Measurements from ENCODE around the gene DIP2C. TPM values are rescaled to one million over a fixed set of nuclear protein-coding genes. Genes with fewer than 3 reads are reported as not detected.
A peak's percentile ranks its signal among the peaks of the same experiment; 100 is the strongest.
"Not testable (repeated sequence)": the region's sequence is repeated elsewhere in the genome, so short reads cannot be mapped to it uniquely, and the experiment has no call there.

The DIP2C gene
- total RNA-seq, 1 donor from 2014 or later: 23.1 TPM

DNA sequence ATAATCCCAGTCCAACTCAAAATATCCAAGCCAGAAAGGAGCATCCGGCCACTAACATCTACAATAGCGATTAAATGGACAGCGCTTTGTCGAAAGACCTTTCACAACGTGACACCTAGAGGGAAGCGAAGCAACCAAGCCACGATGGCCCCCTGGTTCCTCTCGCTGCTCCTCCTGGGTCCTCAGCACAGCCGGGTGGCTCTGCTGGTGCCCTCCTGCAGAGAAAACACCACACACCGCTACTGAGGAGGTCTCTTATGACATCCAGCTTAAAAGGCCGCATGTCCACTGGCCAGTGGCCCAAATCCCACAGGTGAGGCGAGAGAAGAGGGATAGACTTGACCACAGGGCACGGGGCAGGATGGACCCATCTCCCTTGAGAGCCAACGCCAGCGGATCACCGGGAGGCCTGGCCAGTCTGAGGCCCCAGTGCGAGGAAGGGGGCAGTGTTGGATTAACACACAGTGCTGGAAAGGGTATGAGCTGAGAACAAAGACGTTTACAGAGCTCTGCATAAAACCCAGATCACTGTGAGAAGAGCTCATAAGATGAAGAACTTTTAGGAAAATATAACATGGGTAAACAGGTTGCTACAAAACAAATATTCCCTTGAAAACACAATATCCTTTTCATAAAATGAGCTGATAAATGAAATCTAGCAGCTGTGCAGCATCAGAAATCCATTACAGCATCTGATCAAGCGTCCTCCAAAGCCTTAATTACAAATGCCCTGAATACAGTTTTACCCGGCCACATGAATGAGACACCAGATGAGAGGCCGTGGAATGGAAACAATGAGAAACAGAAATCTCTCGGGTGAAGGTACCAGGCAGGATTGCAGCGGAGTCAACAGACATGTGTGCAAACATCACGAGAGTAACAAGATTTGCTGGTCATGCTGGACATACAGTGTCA, 236.7 kb downstream of the DIP2C start:
- H3K4me1 Mint-ChIP-seq (ENCODE audit: unreplicated experiment): peaks cover 30% of the 10 kb centered on the region
- no peak for DNase-seq (ENCODE audit: extremely low spot score, unreplicated experiment)
- no peak overlapping the region for H3K4me3 Mint-ChIP-seq

DNA sequence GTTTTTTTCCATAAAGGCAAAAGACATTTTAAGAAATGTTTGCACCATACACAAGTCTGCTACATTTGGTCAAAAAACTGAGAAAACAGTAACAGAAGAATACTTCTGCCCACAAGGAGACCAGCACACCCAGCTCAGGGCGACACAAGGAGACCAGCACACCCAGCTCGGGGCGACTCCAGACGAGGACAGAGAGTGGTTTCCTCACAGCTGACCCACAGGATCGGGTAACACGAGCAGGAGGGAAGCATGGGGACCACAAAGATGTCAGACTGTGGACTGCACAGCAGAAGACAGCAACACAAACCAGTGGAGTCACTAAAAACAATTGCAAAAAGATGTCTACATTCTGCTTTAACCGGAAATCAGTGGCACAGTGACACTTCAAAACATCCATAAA, 237.6 kb downstream of the DIP2C start:
- Mint-ChIP-seq H3K36me3 (peaks cover 13% of the 10 kb centered on the region), H3K9me3 (no peaks in the 10 kb centered on the region), H3K27me3 (no peaks in the 10 kb centered on the region), H3K4me3 (no peak overlapping the region), H3K27ac (peak overlapping the region; percentile 7), H3K4me1 (ENCODE audit: unreplicated experiment) (peaks cover 30% of the 10 kb centered on the region)
- TF ChIP-seq, protein P1, sequence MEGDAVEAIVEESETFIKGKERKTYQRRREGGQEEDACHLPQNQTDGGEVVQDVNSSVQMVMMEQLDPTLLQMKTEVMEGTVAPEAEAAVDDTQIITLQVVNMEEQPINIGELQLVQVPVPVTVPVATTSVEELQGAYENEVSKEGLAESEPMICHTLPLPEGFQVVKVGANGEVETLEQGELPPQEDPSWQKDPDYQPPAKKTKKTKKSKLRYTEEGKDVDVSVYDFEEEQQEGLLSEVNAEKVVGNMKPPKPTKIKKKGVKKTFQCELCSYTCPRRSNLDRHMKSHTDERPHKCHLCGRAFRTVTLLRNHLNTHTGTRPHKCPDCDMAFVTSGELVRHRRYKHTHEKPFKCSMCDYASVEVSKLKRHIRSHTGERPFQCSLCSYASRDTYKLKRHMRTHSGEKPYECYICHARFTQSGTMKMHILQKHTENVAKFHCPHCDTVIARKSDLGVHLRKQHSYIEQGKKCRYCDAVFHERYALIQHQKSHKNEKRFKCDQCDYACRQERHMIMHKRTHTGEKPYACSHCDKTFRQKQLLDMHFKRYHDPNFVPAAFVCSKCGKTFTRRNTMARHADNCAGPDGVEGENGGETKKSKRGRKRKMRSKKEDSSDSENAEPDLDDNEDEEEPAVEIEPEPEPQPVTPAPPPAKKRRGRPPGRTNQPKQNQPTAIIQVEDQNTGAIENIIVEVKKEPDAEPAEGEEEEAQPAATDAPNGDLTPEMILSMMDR (conservative IDR thresholded peaks at IDR 0.05): no peak
- no peak for DNase-seq (ENCODE audit: extremely low spot score, unreplicated experiment)

More for the DNA sequence above, 236.7 kb downstream of the DIP2C start:
- peaks cover 13% of the 10 kb centered on the region for H3K36me3 Mint-ChIP-seq
- H3K27ac Mint-ChIP-seq: peak overlapping the region; percentile 54
- H3K9me3 Mint-ChIP-seq: no peaks in the 10 kb centered on the region
- TF ChIP-seq, protein P1 (conservative IDR thresholded peaks at IDR 0.05): no peak
- no peaks in the 10 kb centered on the region for H3K27me3 Mint-ChIP-seq

- H3K9me3 Mint-ChIP-seq: no peaks in the 10 kb centered on the region
- TF ChIP-seq, protein P1 (conservative IDR thresholded peaks at IDR 0.05): no peak
- H3K27me3 Mint-ChIP-seq: no peaks in the 10 kb centered on the region
- no peak overlapping the region for H3K27ac Mint-ChIP-seq
- DNase-seq (ENCODE audit: extremely low spot score, unreplicated experiment): no peak
- no peak overlapping the region for H3K4me3 Mint-ChIP-seq
- H3K4me1 Mint-ChIP-seq (ENCODE audit: unreplicated experiment): peaks cover 30% of the 10 kb centered on the region
- peaks cover 17% of the 10 kb centered on the region for H3K36me3 Mint-ChIP-seq
Measured at GRCh38 chr10:451021-451471, 238.4 kb downstream of the DIP2C start.

- Mint-ChIP-seq H3K27ac (no peak overlapping the region), H3K27me3 (no peaks in the 10 kb centered on the region), H3K9me3 (no peaks in the 10 kb centered on the region), H3K36me3 (peaks cover 17% of the 10 kb centered on the region), H3K4me3 (no peak overlapping the region), H3K4me1 (ENCODE audit: unreplicated experiment) (peaks cover 30% of the 10 kb centered on the region)
- no peak for DNase-seq (ENCODE audit: extremely low spot score, unreplicated experiment)
- TF ChIP-seq, protein P1 (conservative IDR thresholded peaks at IDR 0.05): no peak
Measured at GRCh38 chr10:450463-450862, 239.0 kb downstream of the DIP2C start.

DNA sequence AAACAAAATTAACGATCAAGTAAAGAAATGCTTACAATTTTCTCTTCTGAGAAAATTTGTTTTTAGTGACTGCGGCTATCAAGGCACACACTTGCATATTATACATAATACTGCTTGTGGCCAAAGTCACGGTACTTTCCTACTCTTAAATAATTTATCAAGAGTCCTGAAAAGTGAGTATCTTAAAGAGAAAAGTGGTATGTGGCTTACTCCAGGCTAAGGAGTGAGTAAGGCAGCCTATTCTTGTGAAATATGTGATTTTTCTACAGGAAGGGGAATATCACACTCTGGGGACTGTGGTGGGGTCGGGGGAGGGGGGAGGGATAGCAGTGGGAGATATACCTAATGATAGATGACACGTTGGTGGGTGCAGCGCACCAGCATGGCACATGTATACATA, 240.1 kb downstream of the DIP2C start:
- H3K9me3 Mint-ChIP-seq; DNase-seq (ENCODE audit: extremely low spot score, unreplicated experiment); H3K27me3 Mint-ChIP-seq; H3K27ac Mint-ChIP-seq; H3K4me3 Mint-ChIP-seq: not testable (repeated sequence)
- H3K4me1 Mint-ChIP-seq (ENCODE audit: unreplicated experiment): peaks cover 28% of the 10 kb centered on the region
- peaks cover 18% of the 10 kb centered on the region for H3K36me3 Mint-ChIP-seq

- TF ChIP-seq, protein P1 (conservative IDR thresholded peaks at IDR 0.05): no peak
- Mint-ChIP-seq H3K4me3 (no peak overlapping the region), H3K27ac (no peak overlapping the region), H3K9me3 (no peaks in the 10 kb centered on the region), H3K27me3 (no peaks in the 10 kb centered on the region), H3K36me3 (peaks cover 41% of the 10 kb centered on the region), H3K4me1 (ENCODE audit: unreplicated experiment) (peaks cover 15% of the 10 kb centered on the region)
- no peak for DNase-seq (ENCODE audit: extremely low spot score, unreplicated experiment)
Measured at GRCh38 chr10:443459-443858, 246.0 kb downstream of the DIP2C start.

All from type B pancreatic cell (in vitro differentiated cells).